UCSD-AML1 (cell line): ENCODE results near the gene RASSF3.
"Not testable (repeated sequence)": the region's sequence is repeated elsewhere in the genome, so short reads cannot be mapped to it uniquely, and the experiment has no call there.

Experiments used
- DNase-seq: peaks from one replicate; lab custom pipeline; 2025; ENCODE audit not compliant: unreplicated experiment; lab: John Stamatoyannopoulos, UW

Gene RASSF3

DNA sequence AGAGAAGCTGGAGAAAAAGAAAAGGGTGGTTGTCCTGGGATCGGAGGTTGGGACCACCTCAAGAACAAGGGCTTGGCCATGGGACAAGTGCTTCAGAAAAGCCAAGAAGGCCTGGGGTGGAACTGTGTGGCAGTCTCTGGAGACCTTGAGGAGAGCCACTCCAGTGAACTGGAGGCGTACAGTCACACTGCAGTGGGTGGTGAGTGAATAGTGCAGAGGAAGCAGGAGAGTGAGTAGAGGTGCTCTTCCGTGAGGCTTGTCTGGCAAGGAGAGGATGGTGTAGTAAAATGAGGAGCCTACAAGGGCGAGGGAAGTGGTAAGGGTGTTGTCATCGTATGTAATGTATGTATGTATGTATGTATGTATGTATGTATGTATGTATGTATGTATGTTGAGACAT, 20.9 kb downstream of the RASSF3 start:
- DNase-seq, result no peak

DNA sequence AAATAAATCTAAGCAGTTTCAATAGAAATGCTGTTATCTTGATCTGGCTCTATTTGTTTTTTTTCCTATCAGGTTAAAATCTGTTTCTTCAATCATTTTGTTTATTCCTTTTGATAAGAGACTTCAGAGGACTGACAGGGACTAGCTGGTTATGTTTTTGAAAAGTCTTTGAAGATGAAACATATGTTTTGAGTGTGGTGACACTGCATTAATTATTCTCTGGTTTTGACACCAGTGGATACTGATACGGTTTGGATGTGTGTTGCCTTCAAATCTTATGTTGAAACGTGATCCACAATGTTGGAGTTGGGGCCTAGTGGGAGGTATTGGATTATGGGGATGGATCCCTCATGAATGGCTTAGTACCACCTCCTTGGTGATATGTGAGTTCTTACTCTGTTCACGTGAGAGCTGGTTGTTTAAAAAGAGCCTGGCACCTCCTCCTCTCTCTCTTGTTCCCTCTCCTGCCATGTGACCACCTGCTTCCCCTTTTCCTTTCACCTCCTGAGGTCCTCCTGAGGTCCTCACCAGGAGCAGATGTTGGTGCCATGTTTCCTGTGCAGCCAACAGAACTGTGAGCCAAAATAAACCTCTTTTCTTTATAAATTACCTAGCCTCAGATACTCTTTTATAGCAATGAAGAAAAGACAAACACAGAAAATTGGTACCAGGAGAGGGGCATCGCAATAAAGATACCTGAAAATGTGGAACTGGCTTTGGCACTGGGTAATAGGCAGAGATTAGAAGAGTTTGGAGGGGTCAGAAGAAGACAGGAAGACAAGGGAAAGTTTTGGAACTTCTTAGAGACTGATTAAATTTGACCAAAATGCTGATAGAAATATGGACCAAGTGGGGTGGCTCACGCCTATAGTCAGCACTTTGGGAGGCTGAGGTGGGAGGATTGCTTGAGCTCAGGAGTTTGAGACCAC, 23.0 kb downstream of the RASSF3 start:
- DNase-seq, result no peak

DNA sequence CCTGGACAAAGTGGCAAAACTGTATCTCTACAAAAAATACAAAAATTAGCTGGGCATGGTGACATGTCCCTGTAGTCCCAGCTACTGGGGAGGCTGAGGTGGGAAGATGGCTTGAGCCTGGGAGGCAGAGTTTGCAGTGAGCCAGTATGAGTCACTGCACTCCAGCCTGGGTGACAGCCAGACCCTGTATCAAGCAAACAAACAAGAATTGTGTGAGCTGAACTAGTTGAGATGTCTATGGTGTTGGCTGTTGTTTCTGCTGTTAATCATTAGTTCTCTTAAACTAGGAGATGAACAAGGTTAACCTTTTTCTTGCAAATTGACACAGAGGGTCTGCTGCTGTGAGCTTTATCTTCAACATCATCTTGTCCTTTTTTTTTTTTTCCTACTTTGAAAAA, 23.6 kb downstream of the RASSF3 start:
- DNase-seq, result no peak

DNA sequence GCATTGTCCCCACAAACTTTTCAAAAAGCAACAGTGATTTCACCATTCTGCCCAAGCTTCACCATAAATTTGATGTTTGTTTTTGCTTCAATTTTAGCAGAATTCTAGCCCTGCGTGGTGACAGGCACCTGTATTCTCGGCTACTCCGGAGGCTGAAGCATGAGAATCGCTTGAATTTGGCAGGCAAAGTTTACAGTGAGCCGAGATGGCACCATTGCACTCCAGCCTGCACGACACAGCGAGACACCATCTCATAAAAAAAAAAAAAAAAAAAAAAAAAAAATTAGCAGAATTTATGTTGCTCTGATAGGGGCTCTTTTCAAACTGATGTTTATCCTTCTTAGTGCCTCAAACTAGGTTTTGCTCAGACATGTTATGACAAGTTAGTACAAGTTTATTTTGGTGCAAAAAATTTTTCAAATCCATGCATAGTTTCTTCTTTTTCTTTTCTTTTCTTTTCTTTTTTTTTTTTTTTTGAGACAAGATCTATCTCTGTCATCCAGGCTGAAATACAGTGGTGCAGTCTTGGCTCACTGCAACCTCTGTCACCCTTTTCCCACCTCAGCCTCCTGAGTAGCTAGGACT, 24.3 kb downstream of the RASSF3 start:
- no peak for DNase-seq

DNA sequence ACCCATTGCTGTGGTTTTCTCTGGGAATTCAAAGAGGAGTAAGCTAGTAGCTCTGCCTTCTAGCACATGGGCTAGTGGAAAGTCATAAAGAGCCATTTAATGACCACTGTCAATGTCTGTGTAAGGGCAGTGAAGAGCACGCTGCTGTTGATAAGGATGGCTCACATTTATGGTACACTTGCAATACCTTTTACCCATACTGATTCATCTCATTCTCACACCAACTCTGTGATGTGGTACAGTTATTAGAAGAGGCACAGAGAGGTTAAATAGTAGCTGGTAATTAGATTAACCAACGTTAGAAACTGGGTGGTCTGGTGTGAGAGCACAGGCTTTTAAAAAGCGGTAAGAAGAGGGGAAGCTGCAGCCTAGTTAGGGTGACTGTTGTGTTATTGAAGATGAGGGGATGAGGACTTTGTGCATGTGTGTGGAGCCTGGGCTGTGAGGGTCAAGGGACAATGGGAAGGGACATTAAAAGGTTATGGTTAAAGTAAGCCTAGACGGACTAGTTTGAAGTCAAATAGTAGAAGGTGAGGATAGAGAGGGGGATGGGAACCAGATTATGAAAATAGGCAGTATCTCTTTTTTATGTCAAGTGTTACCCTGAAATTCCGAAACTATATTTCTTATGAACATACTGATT, 25.2 kb downstream of the RASSF3 start:
- no peak for DNase-seq

DNA sequence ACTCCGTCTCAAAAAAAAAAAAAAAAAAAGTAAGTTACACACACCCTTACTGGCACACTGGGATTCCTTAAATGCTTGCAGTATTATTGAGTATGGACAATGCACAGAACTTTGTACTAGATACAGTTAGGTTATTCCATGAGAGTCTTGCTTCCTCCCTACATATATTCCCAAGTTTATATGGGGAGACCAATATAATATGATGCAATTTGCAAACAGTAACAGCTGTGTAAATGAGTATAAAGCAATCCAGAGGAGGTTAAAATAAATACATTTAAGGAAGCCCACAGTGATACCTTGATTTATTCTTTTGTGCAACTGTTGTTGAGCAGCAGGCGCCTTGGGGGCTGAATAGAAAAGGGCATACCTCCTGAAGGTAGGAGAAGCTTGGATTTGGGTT, 26.6 kb downstream of the RASSF3 start:
- no peak for DNase-seq

DNA sequence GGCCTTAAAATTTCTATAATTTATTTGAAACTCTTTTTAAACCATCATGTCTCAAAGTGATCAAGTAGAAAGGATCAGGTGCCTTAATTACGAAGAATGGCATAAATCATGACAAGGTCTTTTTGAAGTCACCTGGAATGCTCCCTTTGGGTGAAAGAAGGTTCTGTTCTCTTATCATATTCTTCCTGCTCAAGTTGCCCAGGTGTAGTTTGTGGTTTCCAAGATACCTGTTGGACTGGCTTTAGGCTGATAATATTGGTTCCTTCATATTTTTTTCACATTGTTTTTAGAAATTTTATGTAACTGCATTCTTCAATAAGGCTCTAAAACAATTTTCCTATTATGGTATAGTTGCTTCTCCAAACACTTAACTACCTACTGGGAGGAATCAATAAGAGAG, 29.2 kb downstream of the RASSF3 start:
- no peak for DNase-seq

DNA sequence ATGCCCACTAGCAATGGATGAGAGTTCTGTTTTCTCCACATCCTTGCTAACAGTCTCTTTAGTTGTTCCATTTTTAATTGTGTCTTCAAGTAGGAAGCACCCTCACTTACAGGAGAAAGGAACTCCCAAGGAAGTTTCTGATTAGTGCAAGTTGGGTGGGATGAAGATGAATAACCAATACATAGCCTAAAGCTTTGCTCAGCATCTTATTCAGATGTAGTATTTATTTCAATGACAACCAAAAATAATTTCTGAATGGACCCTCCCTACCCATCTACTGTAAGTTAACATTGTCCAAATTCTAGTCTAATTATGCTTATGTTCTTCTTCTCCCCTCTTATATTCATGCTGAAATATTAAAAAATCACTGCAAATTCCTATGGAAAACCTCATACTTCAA, 36.0 kb downstream of the RASSF3 start:
- DNase-seq, result no peak

DNA sequence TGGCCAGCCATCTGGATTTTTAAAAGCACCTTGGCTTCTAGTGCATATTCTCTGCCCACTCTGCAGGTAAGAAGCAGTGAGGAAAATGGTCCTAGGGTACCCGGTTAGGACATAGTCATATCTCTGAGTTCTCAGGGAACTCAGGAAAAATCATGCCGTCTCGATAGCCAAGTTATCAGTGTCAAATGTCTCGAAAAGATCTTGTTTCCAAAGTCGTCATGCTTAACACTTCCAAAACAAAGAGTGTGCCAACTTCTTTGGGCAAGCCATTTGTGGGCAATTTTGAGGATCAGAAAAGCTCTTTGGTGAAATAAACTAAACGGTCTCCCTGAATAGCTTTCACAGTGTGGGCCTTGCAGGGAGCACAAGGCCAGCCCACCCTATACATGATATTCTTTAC, 39.2 kb downstream of the RASSF3 start:
- no peak for DNase-seq

DNA sequence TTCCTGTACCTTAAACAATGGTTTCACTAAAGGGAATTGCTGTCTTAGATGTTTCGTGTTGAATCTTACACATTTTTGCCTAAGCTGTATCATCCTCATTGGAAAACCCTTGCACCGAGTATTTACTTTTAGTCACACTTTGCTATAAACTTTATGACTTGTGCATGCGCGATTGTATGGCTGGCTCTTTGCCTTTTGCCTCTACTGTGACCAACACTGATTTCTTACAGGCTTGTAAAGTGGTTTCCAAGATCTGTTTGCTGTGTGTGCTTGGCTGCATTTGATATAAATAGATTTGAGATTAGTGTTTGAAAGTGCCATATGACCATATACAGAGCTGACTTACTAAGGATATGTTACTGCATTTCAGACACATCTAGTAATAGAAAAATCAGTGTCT, 40.5 kb downstream of the RASSF3 start:
- DNase-seq, result no peak

DNA sequence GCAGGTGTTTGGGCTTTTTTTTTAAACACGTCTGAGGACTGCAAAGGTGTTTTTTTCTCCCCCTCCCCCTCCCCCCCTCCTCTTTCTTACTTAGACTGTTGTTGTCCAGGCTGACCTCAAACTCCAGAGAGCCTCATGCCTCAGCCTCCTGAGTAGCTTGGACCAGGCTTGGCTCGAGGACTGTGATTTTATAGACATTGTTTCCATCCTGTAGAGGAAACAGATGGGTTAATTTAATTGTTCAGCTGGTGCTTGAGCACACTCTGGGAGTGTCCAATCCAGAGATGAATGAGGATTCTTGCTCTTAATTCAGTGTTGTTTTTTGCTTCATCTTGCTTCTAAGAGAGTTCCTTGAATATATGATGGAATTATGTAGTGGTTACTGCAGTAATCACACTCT, 42.1 kb downstream of the RASSF3 start:
- DNase-seq, result no peak

DNA sequence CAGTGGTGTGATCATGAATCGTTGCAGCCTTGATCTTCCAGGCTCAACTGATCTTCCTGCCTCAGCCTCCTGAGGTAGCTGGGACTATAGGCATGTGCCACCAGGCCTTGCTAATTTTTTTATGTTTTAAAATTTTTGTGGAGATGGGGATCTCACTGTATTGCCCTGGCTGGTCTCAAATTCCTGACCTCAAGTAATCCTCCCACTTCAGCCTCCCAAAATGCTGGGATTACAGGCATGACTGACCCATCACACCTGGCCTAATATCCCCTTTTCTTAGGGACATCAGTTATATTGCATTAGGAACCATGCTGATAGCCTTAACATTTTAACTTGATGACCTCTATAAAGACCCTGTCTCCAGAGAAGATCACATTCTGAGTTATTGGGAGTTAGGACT, 42.8 kb downstream of the RASSF3 start:
- no peak for DNase-seq

DNA sequence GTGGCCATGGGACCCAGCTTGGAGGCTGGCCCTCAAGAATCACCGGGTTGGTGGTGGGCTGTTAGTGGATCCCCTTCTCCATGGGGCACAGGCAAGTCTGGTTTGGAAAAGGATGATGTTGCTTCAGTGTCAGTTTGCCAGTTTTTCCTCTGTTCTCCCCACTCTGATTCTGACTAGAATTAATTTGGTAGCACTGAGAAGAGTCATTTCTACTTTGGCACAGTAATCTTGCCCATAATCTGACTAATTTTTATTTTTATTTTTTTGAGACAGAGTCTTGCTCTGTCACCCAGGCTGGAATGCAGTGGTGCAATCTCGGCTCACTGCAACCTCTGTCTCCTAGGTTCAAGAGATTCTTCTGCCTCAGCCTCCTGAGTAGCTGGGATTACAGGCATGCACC, 43.6 kb downstream of the RASSF3 start:
- DNase-seq, result not testable (repeated sequence)

DNA sequence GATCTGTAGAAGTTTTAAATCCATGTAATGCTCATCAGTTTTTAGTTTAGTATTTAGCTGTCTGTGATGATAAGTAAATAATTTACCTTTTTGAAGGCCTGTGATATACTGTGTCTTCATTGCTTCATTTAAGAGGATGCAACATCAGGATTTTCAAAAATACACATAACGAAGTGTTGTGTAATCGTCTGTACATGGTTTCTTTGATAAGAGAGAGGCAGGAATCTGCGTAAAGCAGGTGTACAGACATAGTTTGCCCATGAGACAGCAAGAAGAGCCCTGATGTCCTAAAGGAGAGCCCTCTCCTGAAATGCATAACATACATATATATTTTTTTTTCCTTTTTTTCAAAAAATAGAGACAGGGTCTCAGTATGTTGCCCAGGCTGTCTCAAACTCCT, 44.8 kb downstream of the RASSF3 start:
- DNase-seq, result no peak

DNA sequence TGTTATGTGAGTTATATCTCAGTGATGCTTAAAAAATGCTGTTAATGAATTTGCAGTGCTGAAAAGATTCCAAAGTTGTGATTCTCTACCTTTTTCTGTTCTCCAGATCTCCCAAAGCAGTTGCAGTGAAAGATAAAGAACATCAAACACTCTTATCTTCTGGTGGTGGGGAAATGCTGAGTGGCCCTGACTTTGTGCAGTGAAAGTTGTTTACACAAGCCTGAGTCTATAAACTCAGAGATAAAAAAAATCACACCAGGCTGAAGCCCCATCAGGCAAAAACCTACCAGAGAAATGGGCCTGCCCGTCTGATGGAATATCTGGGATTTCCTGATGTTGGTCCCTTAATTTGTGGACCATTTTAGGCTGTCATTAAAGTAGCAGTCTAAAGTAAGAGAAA, 46.1 kb downstream of the RASSF3 start:
- no peak for DNase-seq

DNA sequence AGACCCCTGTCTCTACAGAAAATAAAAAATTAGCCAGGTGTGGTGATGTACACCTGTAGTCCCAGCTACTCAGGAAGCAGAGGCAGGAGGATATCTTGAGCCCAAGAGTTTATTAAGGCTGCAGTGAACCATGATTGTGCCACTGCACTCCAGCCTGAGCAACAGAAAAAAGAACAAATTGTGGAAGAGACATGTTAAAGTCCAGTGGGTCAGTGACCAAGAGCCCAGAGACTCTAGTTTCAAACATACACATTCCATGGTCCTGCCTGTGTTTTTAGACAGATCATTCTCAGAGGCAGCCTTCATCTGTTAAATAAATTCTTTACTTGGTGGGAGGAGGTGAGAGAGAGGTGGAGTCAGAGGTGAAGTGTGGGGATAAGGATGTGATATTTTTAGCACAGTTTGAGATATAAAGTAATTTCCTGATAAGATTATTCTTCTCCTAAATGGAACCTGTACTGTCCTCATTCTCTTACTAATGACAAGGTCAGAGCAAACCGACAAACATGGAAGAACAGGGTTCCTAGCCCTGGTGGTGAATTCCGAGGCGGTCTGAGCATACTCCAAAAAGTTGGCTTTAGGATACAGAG, 48.7 kb downstream of the RASSF3 start:
- DNase-seq, result no peak

DNA sequence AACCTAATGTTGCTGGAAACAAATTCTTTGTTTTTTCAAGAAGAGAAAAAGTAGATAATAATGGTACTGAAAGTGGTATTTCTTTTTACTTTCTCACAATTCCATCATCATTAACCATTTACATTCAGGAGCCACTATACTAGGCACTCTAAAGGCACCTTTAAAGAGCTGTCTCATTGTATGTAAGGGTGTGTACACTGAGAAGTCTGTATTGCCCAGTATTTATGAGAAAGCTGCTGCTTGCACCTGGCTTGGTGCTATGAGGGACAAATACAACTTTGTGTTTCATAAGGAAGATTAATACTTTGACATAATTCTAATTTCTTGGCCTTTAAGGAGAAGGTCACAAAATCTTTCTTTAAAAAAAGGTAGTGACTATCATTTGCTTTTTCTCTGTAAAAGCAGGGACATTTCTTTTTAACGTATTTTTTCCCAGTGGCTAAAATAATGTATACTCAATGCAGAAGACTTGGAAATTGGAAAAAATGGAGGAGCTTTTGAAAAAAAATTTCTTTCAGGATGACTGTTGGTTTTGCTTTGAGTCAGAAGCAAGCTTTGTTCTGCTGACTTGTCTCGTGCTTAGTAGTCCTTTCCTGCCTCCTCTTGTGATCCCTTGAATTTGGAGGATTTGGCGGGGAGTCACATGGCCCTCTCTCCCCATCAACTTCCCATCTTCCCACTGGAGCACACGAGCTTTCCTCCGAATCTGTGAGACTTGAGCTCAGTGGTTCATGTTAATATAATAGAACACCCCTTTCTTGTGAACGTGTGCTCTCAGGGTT, 50.1 kb downstream of the RASSF3 start:
- no peak for DNase-seq

DNA sequence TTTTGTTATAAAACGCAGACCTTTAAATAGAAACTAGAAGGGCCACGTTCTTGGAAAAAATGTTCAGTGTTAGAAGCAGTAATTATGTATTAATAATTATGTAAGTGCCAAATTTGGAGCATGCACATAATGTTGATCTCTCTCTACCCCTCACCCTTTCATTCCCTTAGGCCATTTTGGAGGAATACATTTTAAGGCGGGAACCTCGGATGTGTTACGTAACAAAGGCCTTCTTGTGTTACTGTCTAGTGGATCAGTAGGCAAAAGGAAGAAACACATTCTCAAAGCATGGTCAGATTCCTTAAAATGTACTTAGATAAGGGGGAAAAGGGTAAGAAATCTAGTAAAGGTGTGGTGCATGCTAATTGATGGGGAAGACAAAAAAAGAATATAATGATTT, 52.7 kb downstream of the RASSF3 start:
- no peak for DNase-seq

DNA sequence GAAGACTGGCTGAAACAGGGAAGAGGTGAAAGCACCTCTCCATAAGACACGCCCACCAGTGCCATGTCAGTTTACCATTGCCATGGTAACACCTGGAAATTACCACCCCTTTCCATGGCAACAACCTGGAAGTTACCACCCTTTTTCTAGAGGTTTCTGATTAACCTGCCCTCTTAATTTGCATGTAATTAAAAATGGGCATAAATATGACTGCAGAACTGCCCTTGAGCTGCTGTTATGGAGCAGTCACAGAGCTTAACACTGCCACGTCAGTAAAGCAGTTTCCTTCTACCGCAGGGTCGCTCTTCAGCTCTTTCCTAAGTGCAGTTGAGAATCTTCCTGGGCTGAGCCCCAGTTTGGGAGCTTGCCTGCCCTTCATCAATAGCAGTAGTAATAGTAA, 55.2 kb downstream of the RASSF3 start:
- no peak for DNase-seq

DNA sequence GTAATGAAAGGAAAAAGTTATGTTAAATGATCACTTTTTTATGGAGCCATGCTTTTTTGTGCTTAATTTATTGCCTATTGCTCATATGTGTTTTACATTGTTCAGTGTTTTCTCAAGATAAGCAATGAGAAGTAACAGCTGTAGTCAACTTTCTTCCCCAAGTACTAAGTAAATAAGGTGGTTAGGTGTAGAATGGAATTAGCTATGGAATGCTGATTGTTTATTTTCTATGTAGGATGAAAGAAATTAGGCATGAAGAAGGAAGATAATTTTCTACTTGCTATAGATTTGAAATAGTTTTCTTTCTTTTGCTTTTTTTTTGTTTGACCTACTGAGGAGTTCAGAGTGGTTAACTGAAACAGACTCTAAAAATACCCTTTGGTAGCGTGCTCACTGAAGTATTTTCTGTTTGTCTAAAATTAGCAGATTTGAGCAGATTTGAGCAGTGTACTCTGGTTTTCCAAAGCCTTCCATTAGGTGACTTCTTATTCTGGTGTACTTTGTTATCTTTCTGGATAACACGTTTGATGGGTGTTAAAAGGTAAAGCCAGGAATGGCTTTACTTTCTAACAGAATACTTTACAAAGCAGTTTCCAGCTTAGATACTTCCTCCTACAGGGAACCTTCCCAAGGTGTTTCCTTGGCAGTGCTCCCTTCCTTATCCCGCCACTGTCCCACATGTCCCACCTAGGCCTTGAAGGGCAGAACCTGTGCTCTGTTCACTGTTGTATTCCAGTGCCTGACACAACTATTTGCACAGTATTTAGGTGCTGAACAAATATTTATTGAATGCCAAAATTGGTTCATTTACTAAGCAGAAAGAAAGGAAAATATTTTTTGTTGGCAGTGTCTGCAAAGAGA, 56.0 kb downstream of the RASSF3 start:
- DNase-seq, result no peak
